SK-N-SH (cell line): ENCODE results near the gene HOXD11. TPM values are rescaled to one million over a fixed set of nuclear protein-coding genes. Genes with fewer than 3 reads are reported as not detected.

ENCODE experiments used
- CTCF ChIA-PET: fragments of 300-600, 350-600 bp; formaldehyde crosslinking; extraction: SDS; loops from one replicate; lab custom pipeline; 2021; lab: Yijun Ruan, JAX
- POLR2A ChIA-PET: fragments of 350-600 bp; sonication (Branson Sonifier 250); formaldehyde crosslinking; extraction: SDS; loops from one replicate; lab custom pipeline; 2020; ENCODE audit warnings: antibody characterized with exemption, inconsistent platforms; lab: Yijun Ruan, JAX
- DNase-seq: peaks from one replicate; pipeline ENCODE4 v3.0.0; 2012
- H2AFZ ChIP-seq: fragments of 200-600 bp; sonication (generic); 2 replicates; pipeline ENCODE4 v1.8.1; 2016; ENCODE audit warnings: antibody characterized with exemption, mild to moderate bottlenecking, low read depth
- H3F3A ChIP-seq: fragments of 200-600 bp; sonication (generic); replicated peaks from 2 replicates; pipeline ENCODE3; 2016; ENCODE audit warnings: antibody characterized with exemption, mild to moderate bottlenecking; ENCODE audit not compliant: insufficient read depth
- H3K27ac ChIP-seq, 2 experiments: fragments of 200-500 bp in 1 of 2; fragments of 200-600 bp in 1 of 2; sonication (Bioruptor generic) in 1 of 2; sonication (generic), shearing (Covaris generic) in 1 of 2; 2 replicates each; pipeline versions ENCODE4 v1.5.1 to v1.6.1; 2014 to 2016; ENCODE audit warnings: low read depth in 2 of 2, inconsistent platforms in 1 of 2, low read length in 1 of 2, mild to moderate bottlenecking in 1 of 2, mixed read lengths in 1 of 2
- H3K27me3 ChIP-seq: fragments of 200-600 bp; sonication (generic), shearing (Covaris generic); 2 replicates; pipeline ENCODE4 v1.6.1; 2016; ENCODE audit warnings: mixed run types; ENCODE audit not compliant: insufficient read depth
- H3K36me3 ChIP-seq, 2 experiments: fragments of 200-500 bp in 1 of 2; fragments of 200-600 bp in 1 of 2; sonication (Bioruptor generic) in 1 of 2; sonication (generic) in 1 of 2; replicated peaks in 1 of 2; 2 replicates each; pipeline versions ENCODE3 to v1.5.1; 2014 to 2016; ENCODE audit warnings: low read length in 1 of 2, mild to moderate bottlenecking in 1 of 2; ENCODE audit not compliant: insufficient read depth in 2 of 2, control insufficient read depth in 1 of 2
- H3K4me1 ChIP-seq, 2 experiments: fragments of 200-500 bp in 1 of 2; fragments of 200-600 bp in 1 of 2; sonication (Bioruptor generic) in 1 of 2; sonication (generic), shearing (Covaris generic) in 1 of 2; 2 replicates each; pipeline versions ENCODE4 v1.5.1 to v1.6.1; 2014 to 2016; ENCODE audit warnings: low read depth in 1 of 2, low read length in 1 of 2, mixed run types in 1 of 2; ENCODE audit not compliant: insufficient read depth in 2 of 2, control insufficient read depth in 1 of 2
- H3K4me2 ChIP-seq: fragments of 200-600 bp; sonication (generic), shearing (Covaris generic); 2 replicates; pipeline ENCODE4 v1.6.1; 2017; ENCODE audit warnings: mixed run types
- H3K4me3 ChIP-seq, 2 experiments: fragments of 200-500 bp in 1 of 2; fragments of 200-600 bp in 1 of 2; sonication (Bioruptor generic) in 1 of 2; sonication (generic), shearing (Covaris generic) in 1 of 2; 2 replicates each; pipeline versions ENCODE4 v1.5.1 to v1.8.1; 2014 to 2016; ENCODE audit warnings: low read depth in 2 of 2, inconsistent platforms in 1 of 2, low read length in 1 of 2, mild to moderate bottlenecking in 1 of 2, mixed read lengths in 1 of 2, moderate library complexity in 1 of 2
- H3K79me2 ChIP-seq: fragments of 200-600 bp; sonication (generic); 2 replicates; pipeline ENCODE4 v1.8.1; 2017; ENCODE audit warnings: mild to moderate bottlenecking; ENCODE audit not compliant: insufficient read depth
- H3K9ac ChIP-seq: fragments of 200-600 bp; sonication (generic); 2 replicates; pipeline ENCODE4 v1.6.1; 2017; ENCODE audit warnings: mixed run types
- H3K9me2 ChIP-seq: fragments of 200-600 bp; sonication (generic); 2 replicates; pipeline ENCODE4 v1.6.1; 2017; ENCODE audit warnings: mixed run types
- H3K9me3 ChIP-seq: fragments of 200-600 bp; sonication (generic); 2 replicates; pipeline ENCODE4 v1.6.1; 2017; ENCODE audit warnings: mixed run types, mild to moderate bottlenecking, moderate library complexity
- H4K20me1 ChIP-seq: fragments of 200-600 bp; sonication (generic); 2 replicates; pipeline ENCODE4 v1.6.1; 2017; ENCODE audit warnings: mild to moderate bottlenecking, mixed run types; ENCODE audit not compliant: insufficient read depth
- EP300 ChIP-seq, 2 experiments: IDR thresholded peaks; 2 replicates each; pipeline versions ENCODE4 v1.4.0 to v1.6.1; 2012; ENCODE audit warnings: borderline replicate concordance in 1 of 2, low read depth in 1 of 2, low read length in 1 of 2
- EZH2phosphoT487 ChIP-seq: fragments of 200-600 bp; sonication (generic); IDR thresholded peaks from 2 replicates; pipeline ENCODE4 v1.6.1; 2017; ENCODE audit warnings: low read depth, mixed run types, mild to moderate bottlenecking, antibody characterized with exemption, moderate library complexity, borderline replicate concordance
- FOSL2 ChIP-seq: IDR thresholded peaks from 2 replicates; pipeline ENCODE4 v1.4.0; 2012; ENCODE audit warnings: low read depth, mild to moderate bottlenecking, moderate library complexity, borderline replicate concordance
- FOXJ3 ChIP-seq: sonication (generic); formaldehyde crosslinking; IDR thresholded peaks from 2 replicates; pipeline ENCODE4 v1.5.1; 2020; ENCODE audit warnings: mild to moderate bottlenecking, missing genetic modification reagents
- GABPA ChIP-seq: IDR thresholded peaks from 2 replicates; pipeline ENCODE4 v1.4.0; 2012; ENCODE audit warnings: low read depth, mild to moderate bottlenecking
- IRF3 ChIP-seq: fragments of 150-350 bp; IDR thresholded peaks from 2 replicates; pipeline ENCODE4 v1.6.1; 2016; ENCODE audit warnings: mild to moderate bottlenecking, low read depth, low read length
- MAX ChIP-seq: IDR thresholded peaks from 2 replicates; pipeline ENCODE4 v1.4.0; 2012; ENCODE audit warnings: low read depth
- MEF2A ChIP-seq: IDR thresholded peaks from 2 replicates; pipeline ENCODE4 v1.4.0; 2012; ENCODE audit warnings: low read depth, borderline replicate concordance
- NFIC ChIP-seq: IDR thresholded peaks from 2 replicates; pipeline ENCODE4 v1.4.0; 2012; ENCODE audit warnings: borderline replicate concordance
- NRF1 ChIP-seq: IDR thresholded peaks from 2 replicates; pipeline ENCODE4 v1.6.1; 2012; ENCODE audit warnings: low read depth, mild to moderate bottlenecking, low read length
- RAD21 ChIP-seq: IDR thresholded peaks from 2 replicates; pipeline ENCODE4 v1.6.1; 2012; ENCODE audit warnings: mild to moderate bottlenecking, low read length
- REST ChIP-seq: IDR thresholded peaks from 2 replicates; pipeline ENCODE4 v1.6.1; 2012; ENCODE audit warnings: mild to moderate bottlenecking, low read depth, low read length, moderate library complexity
- SIN3A ChIP-seq: IDR thresholded peaks from 2 replicates; pipeline ENCODE4 v1.6.1; 2012; ENCODE audit warnings: low read depth, mild to moderate bottlenecking, low read length, moderate library complexity, borderline replicate concordance
- SMC3 ChIP-seq: IDR thresholded peaks from 2 replicates; pipeline ENCODE4 v1.6.1; 2012; ENCODE audit warnings: low read depth, low read length, improper control_type of control experiment
- TAF1 ChIP-seq: IDR thresholded peaks from 2 replicates; pipeline ENCODE4 v1.6.1; 2012; ENCODE audit warnings: low read depth, mild to moderate bottlenecking, low read length, moderate library complexity, borderline replicate concordance
- TCF12 ChIP-seq: IDR thresholded peaks from 2 replicates; pipeline ENCODE4 v1.4.0; 2012
- TEAD4 ChIP-seq: IDR thresholded peaks from 2 replicates; pipeline ENCODE4 v1.4.0; 2012; ENCODE audit warnings: mild to moderate bottlenecking, borderline replicate concordance; ENCODE audit not compliant: insufficient read depth
- USF2 ChIP-seq: fragments of 150-350 bp; IDR thresholded peaks from 2 replicates; pipeline ENCODE4 v1.6.1; 2017; ENCODE audit warnings: antibody characterized with exemption, low read length, low read depth, borderline replicate concordance
- ZBTB33 ChIP-seq: IDR thresholded peaks from 2 replicates; pipeline ENCODE4 v1.4.0; 2012; ENCODE audit warnings: low read depth, borderline replicate concordance
- WGBS: methylation state at CpG from one replicate; pipeline ENCODE4 v1.1.6; 2017; ENCODE audit warnings: low lambda C conversion rate; 5-methylcytosine and 5-hydroxymethylcytosine counted together
- polyA plus RNA-seq, 3 experiments: library from polyadenylated mRNA; depleted of rRNA; stranded (reverse); fragments of >200 nt; gene quantifications; 2 replicates each; pipeline ENCODE4 v1.2.3, GENCODE V29; 2012

Gene HOXD11
- polyA plus RNA-seq, 1 of the 3 experiments (the other 2 are of a cell fraction): not detected

- CTCF ChIA-PET: interaction anchor here (0.6 to 1.4 kb wide), 6 partner anchors 407 to 505 kb away, joined by 3 to 4 read pairs (median 4); no protein-coding TSS in a partner anchor
- peaks cover 4% of the 10 kb centered on the region for H3K79me2 ChIP-seq
- POLR2A ChIA-PET: no interaction called here
- no peaks in the 10 kb centered on the region for H3K36me3 ChIP-seq
- no peak for DNase-seq
- no peak for TF ChIP-seq SMC3
- TF ChIP-seq FOSL2: no peak
- TF ChIP-seq GABPA: no peak
- TF ChIP-seq EP300 (IDR thresholded peaks at IDR 0.05; ENCODE audit: borderline replicate concordance in 1 of 2, low read depth in 1 of 2, low read length in 1 of 2): no peak
- TF ChIP-seq MAX: no peak
- no peak for TF ChIP-seq REST
- TF ChIP-seq USF2: no peak
- TF ChIP-seq FOXJ3 (CRISPR knock-in tag): no peak
- no peak for TF ChIP-seq RAD21
- no peak for TF ChIP-seq NRF1
- TF ChIP-seq TEAD4: no peak
- no peak for TF ChIP-seq MEF2A
- TF ChIP-seq IRF3: no peak
- no peak for TF ChIP-seq TAF1
- TF ChIP-seq ZBTB33: no peak
- TF ChIP-seq SIN3A: no peak
- TF ChIP-seq EZH2phosphoT487: no peak
- no peak for TF ChIP-seq NFIC
- no peak for TF ChIP-seq TCF12
- H2AFZ ChIP-seq: no peak overlapping the region
- WGBS: 95% methylated on average over 32 of the region's 32 CpGs
- H3K4me3 ChIP-seq: no peak overlapping the region
- no peaks in the 10 kb centered on the region for H4K20me1 ChIP-seq
- H3K4me2 ChIP-seq: no peak overlapping the region
- H3K27ac ChIP-seq: no peak overlapping the region
- no peak overlapping the region for H3K9ac ChIP-seq
- no peaks in the 10 kb centered on the region for H3K27me3 ChIP-seq
- H3F3A ChIP-seq: no peaks in the 10 kb centered on the region
- H3K9me3 ChIP-seq: no peaks in the 10 kb centered on the region
- H3K9me2 ChIP-seq: no peaks in the 10 kb centered on the region
- H3K4me1 ChIP-seq: peaks cover 0 to 8% of the 10 kb centered on the region in 2 experiments; a peak in 1 of 4 replicates
These were observed 40.2 kb downstream of the HOXD11 start for GRCh38 chr2:176147210-176147799.
